Thyroid gland (tissue), 4 donors: ENCODE results near the gene ANK3. TPM values are rescaled to one million over a fixed set of nuclear protein-coding genes. Genes with fewer than 3 reads are reported as not detected.

Experiments
- DNase-seq, 2 donors: peaks; one replicate each; pipeline ENCODE4 v3.0.0-alpha.2; 2019
- H3K27ac ChIP-seq, 3 donors: fragments of 200-600 bp; sonication (generic); 1 replicate in 2 of 3; 2 replicates in 1 of 3; pipeline ENCODE4 v1.5.1; 2016 to 2019; ENCODE audit warnings: mild to moderate bottlenecking in 1 of 3, moderate library complexity in 1 of 3
- H3K27me3 ChIP-seq: fragments of 200-600 bp; sonication (generic); one replicate; pipeline ENCODE4 v1.5.1; 2019
- H3K36me3 ChIP-seq, 2 donors: fragments of 200-600 bp; sonication (generic); one replicate each; pipeline ENCODE4 v1.5.1; 2016 to 2019
- H3K4me1 ChIP-seq, 2 donors: fragments of 200-600 bp; sonication (generic); one replicate each; pipeline ENCODE4 v1.5.1; 2017 to 2019
- H3K4me3 ChIP-seq, 3 donors: fragments of 200-600 bp; sonication (generic); replicated peaks in 1 of 3; 1 replicate in 2 of 3; 2 replicates in 1 of 3; pipeline ENCODE4 v1.5.1; 2016; ENCODE audit warnings: mild to moderate bottlenecking in 1 of 3
- H3K9me3 ChIP-seq: fragments of 200-600 bp; sonication (generic); one replicate; pipeline ENCODE4 v1.5.1; 2017
- POLR2A ChIP-seq, 2 donors: fragments of 450-650 bp; IDR thresholded peaks; one replicate each; pipeline ENCODE4 v1.6.1; 2017; ENCODE audit warnings: antibody characterized with exemption in 2 of 2, mild to moderate bottlenecking in 2 of 2, moderate library complexity in 1 of 2
- WGBS, 2 donors: methylation state at CpG; one replicate each; pipeline ENCODE4 v1.1.5; 2017; 5-methylcytosine and 5-hydroxymethylcytosine counted together
- intact Hi-C: fragments of 100-400 bp; cut with DNase I; formaldehyde crosslinking; loops from one replicate; pipeline ENCODE4 v1.15.1; 2023
- total RNA-seq, 4 donors: library from RNA; depleted of rRNA; stranded (reverse); fragments of >200 nt; gene quantifications; one replicate each; pipeline ENCODE4 v1.2.3, GENCODE V29; 2016
- TF ChIP-seq, protein P1 (sequence below), 6 experiments: fragments of 200-600 bp in 3 of 6; fragments of 450-650 bp in 3 of 6; sonication (generic) in 3 of 6; IDR thresholded peaks; one replicate each; pipeline ENCODE4 v1.5.1; 2016 to 2019; ENCODE audit warnings: antibody characterized with exemption in 6 of 6, mild to moderate bottlenecking in 2 of 6, inconsistent platforms in 1 of 6, moderate library complexity in 1 of 6

ANK3 gene
- total RNA-seq, 4 donors from 2014 or later = 56.6 to 118 (median 115) TPM

DNA sequence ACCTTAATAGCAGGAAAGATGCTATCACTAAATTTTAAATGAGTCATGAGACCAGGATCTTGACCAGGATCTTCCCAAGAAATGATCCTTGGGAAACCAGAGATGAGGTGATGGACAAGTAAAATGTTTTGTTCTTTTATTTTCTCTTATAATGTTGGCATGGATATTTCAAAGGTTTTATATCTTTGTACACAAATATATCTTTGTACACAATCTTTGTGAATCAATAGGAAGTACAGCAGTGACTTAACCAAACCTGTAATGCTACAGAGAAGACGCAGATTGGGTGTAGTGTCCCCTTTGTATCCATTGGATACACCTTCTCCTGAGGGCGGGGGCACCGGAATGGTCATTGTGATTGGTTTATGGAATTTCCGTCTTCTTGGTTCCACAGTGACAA, 303.3 kb downstream of the ANK3 start:
- intact Hi-C loops = no loop called here
- no peaks in the 10 kb centered on the region for H3K27me3 ChIP-seq
- H3K27ac ChIP-seq = no peak overlapping the region
- 96 to 98% methylated on average over 4 of the region's 4 CpGs for WGBS, 2 donors
- H3K9me3 ChIP-seq = no peaks in the 10 kb centered on the region
- no peak for DNase-seq
- TF ChIP-seq, protein P1, sequence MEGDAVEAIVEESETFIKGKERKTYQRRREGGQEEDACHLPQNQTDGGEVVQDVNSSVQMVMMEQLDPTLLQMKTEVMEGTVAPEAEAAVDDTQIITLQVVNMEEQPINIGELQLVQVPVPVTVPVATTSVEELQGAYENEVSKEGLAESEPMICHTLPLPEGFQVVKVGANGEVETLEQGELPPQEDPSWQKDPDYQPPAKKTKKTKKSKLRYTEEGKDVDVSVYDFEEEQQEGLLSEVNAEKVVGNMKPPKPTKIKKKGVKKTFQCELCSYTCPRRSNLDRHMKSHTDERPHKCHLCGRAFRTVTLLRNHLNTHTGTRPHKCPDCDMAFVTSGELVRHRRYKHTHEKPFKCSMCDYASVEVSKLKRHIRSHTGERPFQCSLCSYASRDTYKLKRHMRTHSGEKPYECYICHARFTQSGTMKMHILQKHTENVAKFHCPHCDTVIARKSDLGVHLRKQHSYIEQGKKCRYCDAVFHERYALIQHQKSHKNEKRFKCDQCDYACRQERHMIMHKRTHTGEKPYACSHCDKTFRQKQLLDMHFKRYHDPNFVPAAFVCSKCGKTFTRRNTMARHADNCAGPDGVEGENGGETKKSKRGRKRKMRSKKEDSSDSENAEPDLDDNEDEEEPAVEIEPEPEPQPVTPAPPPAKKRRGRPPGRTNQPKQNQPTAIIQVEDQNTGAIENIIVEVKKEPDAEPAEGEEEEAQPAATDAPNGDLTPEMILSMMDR (IDR thresholded peaks at IDR 0.05) = no peak
- TF ChIP-seq POLR2A (IDR thresholded peaks at IDR 0.05) = no peak
- no peak overlapping the region for H3K4me3 ChIP-seq
- no peaks in the 10 kb centered on the region for H3K36me3 ChIP-seq
- H3K4me1 ChIP-seq = no peaks in the 10 kb centered on the region

DNA sequence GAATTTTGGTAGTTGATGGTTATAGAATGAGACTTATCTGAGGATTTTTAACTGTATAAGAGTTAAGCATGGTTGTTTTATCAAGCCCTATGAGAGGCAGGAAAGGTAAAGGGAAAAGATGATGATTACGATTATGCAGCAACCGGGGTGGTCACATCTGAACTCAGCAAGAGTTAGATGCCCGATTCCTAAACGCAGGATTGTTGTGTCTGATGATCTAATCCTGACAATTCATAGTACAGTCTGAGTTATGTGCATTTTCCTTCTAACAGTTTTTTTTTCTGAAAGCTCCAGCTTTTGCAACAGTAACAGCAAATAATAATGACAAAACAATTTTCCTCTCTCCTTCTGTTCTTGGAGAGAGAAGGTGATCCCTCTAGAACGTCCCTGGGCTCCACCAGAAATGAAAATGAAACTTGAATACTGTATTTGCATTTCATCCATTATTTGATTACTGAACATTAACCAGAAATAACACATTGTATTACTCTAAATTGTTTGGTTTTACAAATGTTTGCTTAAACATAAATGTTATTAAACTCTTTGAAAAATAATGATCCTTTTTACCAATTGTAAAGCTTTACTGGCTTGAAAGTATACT, 306.8 kb downstream of the ANK3 start:
- 62 to 76% methylated on average over 5 of the region's 5 CpGs for WGBS, 2 donors
- H3K27me3 ChIP-seq = no peaks in the 10 kb centered on the region
- no peaks in the 10 kb centered on the region for H3K36me3 ChIP-seq
- no peaks in the 10 kb centered on the region for H3K9me3 ChIP-seq
- no peak for DNase-seq
- no peaks in the 10 kb centered on the region for H3K4me1 ChIP-seq
- no peak overlapping the region for H3K27ac ChIP-seq
- H3K4me3 ChIP-seq = no peak overlapping the region
- TF ChIP-seq POLR2A (IDR thresholded peaks at IDR 0.05) = no peak
- TF ChIP-seq, protein P1 (IDR thresholded peaks at IDR 0.05) = no peak
- intact Hi-C loops = no loop called here

DNA sequence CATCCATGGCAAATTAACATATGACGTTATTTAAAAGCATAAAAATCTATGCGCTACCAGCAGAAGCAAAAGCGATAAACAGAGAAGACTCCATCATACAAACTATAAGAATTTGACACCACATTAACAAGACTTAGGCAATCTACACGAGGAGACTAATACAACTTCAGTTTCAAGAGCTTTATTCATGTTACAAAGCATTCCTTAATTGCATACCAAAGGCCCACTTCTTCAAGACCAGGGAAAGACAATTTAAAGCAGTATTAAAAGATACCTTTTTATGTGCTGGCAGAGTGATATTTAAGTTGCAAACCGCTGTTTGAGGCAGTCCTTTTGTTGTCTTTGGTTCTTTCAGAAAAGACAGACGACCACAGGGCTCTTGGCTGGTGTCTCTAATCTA, 307.3 kb downstream of the ANK3 start:
- Histone ChIP-seq H3K4me3 (no peak overlapping the region), H3K27ac (no peak overlapping the region)
- WGBS, 2 donors = 68 to 72% methylated on average over 6 of the region's 6 CpGs

DNA sequence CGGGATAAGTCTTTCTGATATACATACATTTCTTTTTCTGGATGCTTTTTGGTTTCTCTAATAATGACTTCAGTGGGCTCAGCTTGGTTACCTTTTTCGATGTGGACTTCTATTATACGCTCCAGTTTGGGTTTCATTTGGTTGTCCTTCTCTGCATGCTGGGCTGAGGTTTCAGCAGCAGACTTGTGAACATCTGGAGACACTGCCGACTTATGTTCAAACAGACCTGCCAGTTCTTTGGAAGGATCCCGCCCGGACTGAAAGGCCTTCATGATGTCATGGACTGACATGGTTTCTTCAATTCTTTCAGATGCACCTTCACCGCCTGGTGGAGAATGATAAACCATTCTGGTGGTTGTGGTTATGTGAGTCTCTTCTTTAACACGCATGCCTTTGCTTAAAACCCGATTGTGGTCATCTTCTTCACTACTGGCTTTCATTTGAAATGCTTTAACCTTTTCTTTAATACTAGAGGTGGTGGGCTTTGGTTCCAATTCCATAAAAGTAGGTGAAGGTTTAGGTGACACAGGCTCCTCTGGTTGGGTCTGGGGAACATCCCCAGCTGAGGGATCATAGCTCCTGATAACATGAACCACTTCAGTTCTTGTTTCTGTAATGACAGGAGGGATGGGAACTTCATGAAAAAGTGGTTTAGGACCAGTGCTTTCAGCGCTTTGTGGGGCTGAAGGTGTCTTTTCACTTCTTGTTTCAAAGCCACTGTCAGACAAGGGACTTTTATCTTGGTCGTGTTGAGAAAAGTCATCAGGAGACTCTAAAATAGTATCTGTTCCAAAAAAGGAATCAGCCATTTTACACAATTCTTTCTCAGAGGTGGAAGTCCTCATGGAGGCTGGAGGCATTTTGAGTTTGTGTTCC, 315.7 kb downstream of the ANK3 start:
- no peak for DNase-seq
- 95 to 96% methylated on average over 11 of the region's 11 CpGs for WGBS, 2 donors
- Histone ChIP-seq H3K27ac (no peak overlapping the region), H3K36me3 (no peaks in the 10 kb centered on the region), H3K4me1 (no peaks in the 10 kb centered on the region), H3K9me3 (no peaks in the 10 kb centered on the region), H3K4me3 (no peak overlapping the region), H3K27me3 (no peaks in the 10 kb centered on the region)
- no peak for TF ChIP-seq POLR2A (IDR thresholded peaks at IDR 0.05)
- TF ChIP-seq, protein P1 (IDR thresholded peaks at IDR 0.05) = no peak
- intact Hi-C loops = no loop called here

More for the DNA sequence above, 307.3 kb downstream of the ANK3 start:
- Histone ChIP-seq H3K36me3 (no peaks in the 10 kb centered on the region), H3K9me3 (no peaks in the 10 kb centered on the region), H3K4me1 (no peaks in the 10 kb centered on the region), H3K27me3 (no peaks in the 10 kb centered on the region)
- intact Hi-C loops = no loop called here
- no peak for DNase-seq
- TF ChIP-seq, protein P1 (IDR thresholded peaks at IDR 0.05) = no peak
- TF ChIP-seq POLR2A (IDR thresholded peaks at IDR 0.05) = no peak

DNA sequence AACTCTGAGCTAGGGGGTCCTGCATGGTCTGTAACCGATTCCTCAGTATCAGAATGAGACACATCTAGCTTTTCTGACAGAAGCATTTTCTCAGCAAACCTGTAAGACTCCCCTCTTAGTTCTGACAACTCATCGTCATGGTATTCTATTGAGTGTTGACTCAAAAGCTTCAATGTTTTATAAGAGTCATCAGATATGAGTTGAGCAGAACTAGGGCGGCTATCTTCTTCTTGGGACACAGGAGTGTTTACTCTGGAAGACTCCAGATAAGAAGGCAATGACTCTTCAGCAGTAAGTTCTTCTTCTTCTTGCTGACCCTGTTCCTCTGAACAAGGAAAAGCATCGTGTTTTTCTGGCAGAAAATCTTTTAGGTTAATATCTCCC, 316.3 kb downstream of the ANK3 start:
- Histone ChIP-seq H3K36me3 (no peaks in the 10 kb centered on the region), H3K4me1 (no peaks in the 10 kb centered on the region), H3K9me3 (no peaks in the 10 kb centered on the region), H3K27me3 (no peaks in the 10 kb centered on the region), H3K27ac (no peak overlapping the region), H3K4me3 (no peak overlapping the region)
- no peak for DNase-seq
- intact Hi-C loops = no loop called here
- 95 to 98% methylated on average over 4 of the region's 4 CpGs for WGBS, 2 donors
- no peak for TF ChIP-seq POLR2A (IDR thresholded peaks at IDR 0.05)
- TF ChIP-seq, protein P1 (IDR thresholded peaks at IDR 0.05) = no peak
